Nephron progenitor cell (in vitro differentiated cells): Measurements from ENCODE around the gene LEKR1.

Source experiments
- DNase-seq: peaks from one replicate; pipeline ENCODE4 v3.0.0; 2021
- H3K27ac Mint-ChIP-seq: 2 replicates; pipeline ENCODE4 v1.8.0; 2021; ENCODE audit warnings: mild to moderate bottlenecking, moderate library complexity, mixed read lengths
- H3K27me3 Mint-ChIP-seq: 2 replicates; pipeline ENCODE4 v1.8.0; 2021; ENCODE audit warnings: mild to moderate bottlenecking, low read depth, mixed read lengths; ENCODE audit not compliant: poor library complexity
- H3K36me3 Mint-ChIP-seq: 2 replicates; pipeline ENCODE4 v1.8.0; 2021; ENCODE audit warnings: low read depth, mixed read lengths
- H3K4me1 Mint-ChIP-seq: 2 replicates; pipeline ENCODE4 v1.8.0; 2021; ENCODE audit warnings: mixed read lengths
- H3K4me3 Mint-ChIP-seq: 2 replicates; pipeline ENCODE4 v1.8.0; 2021; ENCODE audit warnings: mild to moderate bottlenecking, moderate library complexity, mixed read lengths
- H3K9me3 Mint-ChIP-seq: 2 replicates; pipeline ENCODE4 v1.8.0; 2021; ENCODE audit warnings: mild to moderate bottlenecking, moderate library complexity, mixed read lengths
- TF ChIP-seq, protein P1 (sequence below): fragments of 200-600 bp; sonication (generic); IDR thresholded peaks from 2 replicates; pipeline ENCODE4 v1.5.0; 2021; ENCODE audit warnings: antibody characterized with exemption

The LEKR1 gene

DNA sequence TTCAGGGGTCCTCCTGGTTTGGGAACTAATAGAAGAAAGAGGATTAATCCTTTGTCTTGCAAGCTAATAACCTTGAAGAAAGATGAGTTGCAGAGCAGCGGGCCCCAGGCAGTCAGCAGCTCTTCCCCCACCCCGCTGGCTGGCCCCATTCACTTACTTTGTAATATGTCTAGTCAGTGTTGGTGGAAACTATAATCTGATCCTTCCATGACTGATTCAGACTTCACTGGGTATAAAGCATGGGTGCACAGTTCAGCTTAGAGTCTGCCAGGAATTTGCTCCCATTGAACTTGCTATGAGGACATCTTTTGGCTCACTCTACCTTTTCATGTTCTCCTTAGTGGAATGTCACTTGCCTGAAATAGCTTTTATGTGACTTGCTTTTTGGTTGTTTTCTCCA is 216.1 kb downstream of the LEKR1 start:
- Mint-ChIP-seq H3K4me3 (no peak overlapping the region), H3K27ac (no peak overlapping the region), H3K36me3 (no peaks in the 10 kb centered on the region), H3K9me3 (no peaks in the 10 kb centered on the region), H3K27me3 (peaks cover 22% of the 10 kb centered on the region), H3K4me1 (peaks cover 5% of the 10 kb centered on the region)
- DNase-seq, result no peak
- TF ChIP-seq, protein P1, sequence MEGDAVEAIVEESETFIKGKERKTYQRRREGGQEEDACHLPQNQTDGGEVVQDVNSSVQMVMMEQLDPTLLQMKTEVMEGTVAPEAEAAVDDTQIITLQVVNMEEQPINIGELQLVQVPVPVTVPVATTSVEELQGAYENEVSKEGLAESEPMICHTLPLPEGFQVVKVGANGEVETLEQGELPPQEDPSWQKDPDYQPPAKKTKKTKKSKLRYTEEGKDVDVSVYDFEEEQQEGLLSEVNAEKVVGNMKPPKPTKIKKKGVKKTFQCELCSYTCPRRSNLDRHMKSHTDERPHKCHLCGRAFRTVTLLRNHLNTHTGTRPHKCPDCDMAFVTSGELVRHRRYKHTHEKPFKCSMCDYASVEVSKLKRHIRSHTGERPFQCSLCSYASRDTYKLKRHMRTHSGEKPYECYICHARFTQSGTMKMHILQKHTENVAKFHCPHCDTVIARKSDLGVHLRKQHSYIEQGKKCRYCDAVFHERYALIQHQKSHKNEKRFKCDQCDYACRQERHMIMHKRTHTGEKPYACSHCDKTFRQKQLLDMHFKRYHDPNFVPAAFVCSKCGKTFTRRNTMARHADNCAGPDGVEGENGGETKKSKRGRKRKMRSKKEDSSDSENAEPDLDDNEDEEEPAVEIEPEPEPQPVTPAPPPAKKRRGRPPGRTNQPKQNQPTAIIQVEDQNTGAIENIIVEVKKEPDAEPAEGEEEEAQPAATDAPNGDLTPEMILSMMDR, result no peak

DNA sequence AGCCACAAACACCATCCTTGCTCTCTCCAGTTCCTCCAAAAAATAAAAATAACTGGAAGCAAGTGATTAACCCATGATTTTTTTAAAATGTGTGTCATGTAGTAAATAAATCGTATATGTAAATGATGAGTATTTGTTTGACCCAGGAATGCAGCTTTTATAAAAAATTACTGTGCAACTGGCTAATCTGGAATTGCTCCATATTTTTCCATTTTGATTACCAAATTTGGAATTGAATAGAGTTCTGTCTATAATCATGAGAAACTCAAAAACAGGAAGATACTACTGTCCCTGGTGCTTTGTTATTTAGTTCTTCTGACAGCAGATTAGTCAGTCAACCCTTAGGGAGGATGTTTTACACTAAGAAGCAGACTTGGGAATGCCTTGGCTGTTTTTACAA is 217.6 kb downstream of the LEKR1 start:
- Mint-ChIP-seq H3K4me1 (peaks cover 5% of the 10 kb centered on the region), H3K27me3 (peaks cover 12% of the 10 kb centered on the region), H3K27ac (no peak overlapping the region), H3K4me3 (no peak overlapping the region), H3K9me3 (no peaks in the 10 kb centered on the region), H3K36me3 (no peaks in the 10 kb centered on the region)
- no peak for DNase-seq
- TF ChIP-seq, protein P1, result no peak

DNA sequence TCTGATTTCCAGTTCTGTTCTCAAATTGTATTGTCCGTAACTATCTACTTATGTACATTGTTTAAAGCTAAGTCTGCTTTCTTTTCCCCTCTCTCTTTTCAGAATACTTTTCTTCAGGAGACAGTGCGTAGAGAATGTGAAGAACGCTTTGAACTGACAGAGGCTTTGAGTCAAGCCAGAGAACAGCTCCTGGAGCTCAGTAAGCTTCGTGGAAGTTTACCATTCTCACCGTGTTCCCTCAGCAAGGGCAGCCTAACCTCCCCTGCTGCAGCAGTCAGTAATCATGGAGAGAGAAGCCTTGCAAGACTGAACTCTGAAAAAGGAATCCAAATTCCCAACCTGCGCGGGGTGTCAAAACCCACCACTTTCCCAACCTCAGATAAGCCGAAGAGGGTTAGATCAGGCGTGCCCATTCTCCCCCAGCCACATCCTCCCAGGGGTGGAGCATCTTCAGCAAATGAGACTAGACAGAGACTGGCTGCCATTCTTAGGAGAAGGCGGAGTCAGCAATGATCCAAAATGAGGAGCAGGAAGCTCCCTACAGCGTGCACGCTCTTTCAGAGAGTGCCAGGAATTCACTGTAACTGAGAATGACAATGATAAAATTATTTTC is 219.2 kb downstream of the LEKR1 start:
- H3K4me1 Mint-ChIP-seq, result peaks cover 5% of the 10 kb centered on the region

DNA sequence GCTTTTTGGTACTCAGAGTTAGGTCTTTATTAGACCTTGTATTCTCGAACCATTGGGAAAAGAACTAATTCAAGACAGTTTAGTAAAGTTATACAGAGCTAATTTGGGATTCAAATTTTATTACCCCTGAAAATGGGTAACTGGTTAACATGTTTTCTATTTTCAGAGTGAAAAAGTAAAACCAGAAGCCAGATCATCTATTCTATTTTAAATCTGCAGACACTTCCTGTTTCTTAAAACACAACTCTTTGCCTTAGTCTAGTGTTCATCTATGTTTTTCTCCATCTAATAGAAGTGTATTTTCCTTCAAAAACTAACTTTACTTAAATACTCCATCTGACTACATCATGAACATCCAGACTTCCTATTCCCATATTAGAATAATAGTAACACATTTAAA is 220.4 kb downstream of the LEKR1 start:
- Mint-ChIP-seq H3K36me3 (no peaks in the 10 kb centered on the region), H3K27ac (no peak overlapping the region), H3K27me3 (peaks cover 5% of the 10 kb centered on the region), H3K4me1 (peaks cover 5% of the 10 kb centered on the region), H3K4me3 (no peak overlapping the region), H3K9me3 (no peaks in the 10 kb centered on the region)
- TF ChIP-seq, protein P1, result no peak
- DNase-seq, result no peak

More for the DNA sequence above, 219.2 kb downstream of the LEKR1 start:
- Mint-ChIP-seq H3K27ac (no peak overlapping the region), H3K9me3 (no peaks in the 10 kb centered on the region), H3K4me3 (no peak overlapping the region), H3K36me3 (no peaks in the 10 kb centered on the region), H3K27me3 (peaks cover 12% of the 10 kb centered on the region)
- DNase-seq, result no peak
- TF ChIP-seq, protein P1, result no peak

DNA sequence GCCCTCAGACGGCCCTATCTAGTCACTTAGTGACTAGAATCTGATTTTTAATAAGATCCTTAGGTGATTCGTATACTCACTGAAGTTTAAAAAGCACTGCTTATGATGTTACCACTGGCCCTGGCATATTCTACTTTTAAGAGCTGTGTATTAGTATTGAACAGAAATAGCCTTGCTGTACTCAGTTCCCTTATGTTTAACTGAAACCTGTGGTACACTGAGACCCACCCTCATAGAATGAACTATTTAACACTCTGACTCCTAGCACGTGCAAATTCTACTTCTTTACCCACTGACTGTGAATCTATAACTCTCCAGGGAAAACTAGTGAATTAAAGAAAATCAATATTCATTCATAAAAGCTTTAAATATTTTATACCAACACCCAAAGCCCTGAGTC is 224.9 kb downstream of the LEKR1 start:
- Mint-ChIP-seq H3K4me3 (no peak overlapping the region), H3K27me3 (no peaks in the 10 kb centered on the region), H3K27ac (no peak overlapping the region), H3K9me3 (no peaks in the 10 kb centered on the region), H3K4me1 (no peaks in the 10 kb centered on the region), H3K36me3 (no peaks in the 10 kb centered on the region)
- TF ChIP-seq, protein P1, result no peak
- no peak for DNase-seq

DNA sequence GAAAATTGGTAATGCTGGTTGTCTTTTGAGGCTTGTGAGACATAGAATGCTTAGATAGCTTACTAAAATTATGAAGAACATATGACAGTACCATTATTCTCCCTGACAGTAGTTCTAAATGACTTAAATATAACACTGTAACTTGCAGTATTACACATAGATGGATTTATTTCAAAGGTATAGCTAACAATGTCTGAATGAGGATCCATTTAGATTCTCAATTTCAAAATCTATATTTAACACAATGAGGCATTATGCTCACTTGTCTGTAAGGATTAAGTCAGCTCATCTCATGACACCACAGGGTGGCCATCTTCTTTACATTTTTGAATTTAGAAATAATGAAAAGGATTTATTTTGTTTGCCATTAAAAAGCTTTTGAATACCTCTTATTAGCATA is 225.4 kb downstream of the LEKR1 start:
- TF ChIP-seq, protein P1, result no peak
- H3K27me3 Mint-ChIP-seq, result no peaks in the 10 kb centered on the region
- H3K9me3 Mint-ChIP-seq, result no peaks in the 10 kb centered on the region
- DNase-seq, result no peak
- H3K4me3 Mint-ChIP-seq, result no peak overlapping the region
- H3K27ac Mint-ChIP-seq, result no peak overlapping the region
- H3K4me1 Mint-ChIP-seq, result no peaks in the 10 kb centered on the region
- no peaks in the 10 kb centered on the region for H3K36me3 Mint-ChIP-seq
